Measurements from ENCODE around the gene PATZ1.
A peak's percentile ranks its signal among the peaks of the same experiment; 100 is the strongest.
"Not testable (repeated sequence)": the region's sequence is repeated elsewhere in the genome, so short reads cannot be mapped to it uniquely, and the experiment has no call there.

PATZ1 gene

GRCh38 chr22:31348766-31349165, 2.6 kb upstream of the PATZ1 start:
- Histone ChIP-seq H3K36me3 (ENCODE audit: insufficient read depth, low read length) (peaks cover 10% of the 10 kb centered on the region), H3K4me3 (ENCODE audit: low read length) (no peak overlapping the region), H3K4me1 (ENCODE audit: insufficient read depth, low read length) (peaks cover 26% of the 10 kb centered on the region), H3K9me3 (ENCODE audit: low read length) (no peaks in the 10 kb centered on the region), H2AFZ (ENCODE audit: low read depth, low read length) (no peak overlapping the region), H3K27me3 (ENCODE audit: insufficient read depth, low read length) (no peaks in the 10 kb centered on the region)

DNA sequence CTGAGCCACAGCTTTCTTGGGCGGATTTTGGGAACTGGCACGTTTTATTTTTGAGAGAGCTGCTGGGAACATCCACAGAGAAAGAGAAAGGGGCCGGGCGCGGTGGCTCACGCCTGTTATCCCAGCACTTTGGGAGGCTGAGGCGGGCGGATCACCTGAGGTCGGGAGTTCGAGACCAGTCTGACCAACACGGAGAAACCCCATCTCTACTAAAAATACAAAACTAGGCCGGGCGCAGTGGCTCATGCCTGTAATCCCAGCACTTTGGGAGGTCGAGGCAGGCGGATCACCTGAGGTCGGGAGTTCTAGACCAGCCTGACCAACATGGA, 1.8 kb upstream of the PATZ1 start:
- not testable (repeated sequence) for H3K9me3 ChIP-seq (ENCODE audit: low read length); H3K27me3 ChIP-seq (ENCODE audit: insufficient read depth, low read length); H2AFZ ChIP-seq (ENCODE audit: low read depth, low read length)
- Histone ChIP-seq H3K4me3 (ENCODE audit: low read length) (peak overlapping the region; percentile 56), H3K4me1 (ENCODE audit: insufficient read depth, low read length) (peaks cover 34% of the 10 kb centered on the region), H3K36me3 (ENCODE audit: insufficient read depth, low read length) (peaks cover 10% of the 10 kb centered on the region)

DNA sequence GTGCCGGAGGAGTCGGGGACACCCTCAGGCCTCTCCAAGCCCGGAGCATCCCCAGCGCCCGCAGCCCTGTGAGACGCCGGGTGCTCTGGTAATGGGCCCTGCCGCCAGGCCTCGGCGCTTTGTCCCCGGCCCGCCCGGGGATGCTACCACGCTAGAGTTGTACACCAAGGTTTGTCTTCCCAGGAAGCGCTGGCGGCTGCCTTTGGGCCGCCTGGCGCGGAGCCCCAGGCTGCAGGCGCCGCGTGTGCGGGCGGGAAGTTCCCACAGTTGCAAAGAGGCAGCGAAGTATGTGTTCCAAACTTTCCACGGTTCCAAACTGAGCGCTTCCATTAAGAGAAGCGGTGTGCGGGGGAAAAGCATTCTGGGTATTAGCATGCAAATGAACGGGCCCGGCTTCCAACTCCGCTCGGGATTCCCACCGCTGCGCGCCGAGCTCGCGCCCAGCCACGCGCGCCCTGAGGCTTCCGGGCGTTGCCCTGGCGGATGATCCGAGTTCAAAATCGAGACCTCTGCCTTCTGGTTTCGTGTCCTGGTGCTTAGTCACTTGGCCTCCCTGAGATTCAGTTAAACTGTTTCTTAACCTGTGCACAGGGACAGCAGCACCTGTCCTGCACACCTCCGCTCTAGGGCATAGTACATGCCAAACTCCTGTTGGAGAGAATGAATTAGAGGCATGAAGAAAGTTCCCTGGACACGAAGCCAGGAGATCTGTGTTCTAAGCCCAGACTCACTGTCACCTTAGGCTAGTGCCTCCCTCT, 1.3 kb upstream of the PATZ1 start:
- Histone ChIP-seq H3K4me1 (ENCODE audit: insufficient read depth, low read length) (peaks cover 40% of the 10 kb centered on the region), H3K27me3 (ENCODE audit: insufficient read depth, low read length) (no peaks in the 10 kb centered on the region), H3K4me3 (ENCODE audit: low read length) (peak overlapping the region; percentile 56), H3K9me3 (ENCODE audit: low read length) (no peaks in the 10 kb centered on the region), H3K36me3 (ENCODE audit: insufficient read depth, low read length) (peaks cover 13% of the 10 kb centered on the region), H2AFZ (ENCODE audit: low read depth, low read length) (no peak overlapping the region)

DNA sequence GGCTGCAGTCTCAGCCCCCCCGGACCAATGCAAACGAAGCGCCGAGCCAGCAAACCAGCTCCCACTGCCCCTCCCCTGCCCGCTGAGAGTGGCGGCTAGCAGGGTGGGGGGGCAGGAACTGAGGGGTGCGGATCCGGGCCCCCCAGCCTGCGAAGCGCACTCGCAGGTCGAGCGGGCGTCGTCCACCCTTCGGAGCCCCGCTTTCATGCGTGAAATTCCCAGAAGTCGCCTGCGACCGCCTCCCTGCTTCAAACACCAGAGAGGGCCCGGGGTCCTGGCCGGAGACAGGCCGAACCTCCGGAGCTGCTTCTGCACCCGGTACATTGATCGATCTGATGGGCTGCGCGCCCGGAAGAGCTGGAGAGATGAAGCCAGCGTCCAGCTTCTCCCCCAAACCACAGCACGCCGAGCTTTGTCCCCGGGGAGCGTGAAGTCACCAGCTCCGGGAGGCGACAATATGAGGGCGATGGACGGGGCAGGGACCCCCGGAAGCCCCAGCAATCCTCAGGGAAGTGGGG, 646 bp upstream of the PATZ1 start:
- H3K27me3 ChIP-seq (ENCODE audit: insufficient read depth, low read length), result no peaks in the 10 kb centered on the region
- peaks cover 19% of the 10 kb centered on the region for H3K36me3 ChIP-seq (ENCODE audit: insufficient read depth, low read length)
- no peaks in the 10 kb centered on the region for H3K9me3 ChIP-seq (ENCODE audit: low read length)
- H2AFZ ChIP-seq (ENCODE audit: low read depth, low read length), result no peak overlapping the region
- peaks cover 46% of the 10 kb centered on the region for H3K4me1 ChIP-seq (ENCODE audit: insufficient read depth, low read length)
- H3K4me3 ChIP-seq (ENCODE audit: low read length), result peak overlapping the region; percentile 56

GRCh38 chr22:31345331-31346254, 553 bp downstream of the PATZ1 start:
- H3K27me3 ChIP-seq (ENCODE audit: insufficient read depth, low read length), result no peaks in the 10 kb centered on the region
- peaks cover 31% of the 10 kb centered on the region for H3K36me3 ChIP-seq (ENCODE audit: insufficient read depth, low read length)
- peaks cover 52% of the 10 kb centered on the region for H3K4me1 ChIP-seq (ENCODE audit: insufficient read depth, low read length)
- H3K9me3 ChIP-seq (ENCODE audit: low read length), result no peaks in the 10 kb centered on the region
- no peak overlapping the region for H2AFZ ChIP-seq (ENCODE audit: low read depth, low read length)
- peak overlapping the region; percentile 65 for H3K4me3 ChIP-seq (ENCODE audit: low read length)

DNA sequence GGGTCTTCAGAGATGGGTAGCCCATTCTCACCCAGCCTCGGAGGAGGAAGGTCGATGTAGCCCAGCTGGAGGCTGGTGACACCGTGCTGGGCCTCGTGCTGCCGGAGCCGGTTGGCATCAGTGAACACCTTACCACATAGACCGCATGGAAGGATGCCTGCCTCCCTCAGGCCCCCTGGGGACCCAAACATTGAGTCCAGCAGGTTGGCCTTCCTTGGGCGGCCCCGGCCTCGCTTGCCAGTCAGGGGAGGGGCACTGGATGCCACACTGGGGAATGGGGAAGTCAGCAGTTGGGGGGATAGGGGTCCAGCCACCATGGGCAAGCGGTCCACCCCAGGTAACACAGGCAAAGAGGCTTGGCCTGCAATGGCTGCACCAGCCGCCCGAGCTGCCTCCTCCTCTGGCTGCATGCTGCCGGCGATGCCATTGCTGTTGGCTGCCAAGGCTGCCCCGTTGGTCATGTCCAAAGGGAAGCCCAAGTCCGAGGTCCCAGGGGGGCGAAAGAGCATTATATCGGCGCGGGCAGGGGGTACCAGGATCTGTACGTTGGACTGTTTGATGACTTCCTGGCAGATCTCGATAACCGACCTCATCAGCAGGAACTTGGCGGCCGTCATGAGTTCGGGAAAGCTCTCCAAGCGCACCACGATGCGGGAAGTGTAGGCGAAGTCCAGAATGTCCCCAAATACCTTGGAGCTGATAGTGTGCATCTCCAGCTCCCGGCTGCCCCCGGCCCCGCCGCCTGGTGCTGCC, 1.4 kb downstream of the PATZ1 start:
- Histone ChIP-seq H3K9me3 (ENCODE audit: low read length) (no peaks in the 10 kb centered on the region), H3K36me3 (ENCODE audit: insufficient read depth, low read length) (peaks cover 39% of the 10 kb centered on the region), H3K4me1 (ENCODE audit: insufficient read depth, low read length) (peaks cover 47% of the 10 kb centered on the region), H2AFZ (ENCODE audit: low read depth, low read length) (no peak overlapping the region), H3K4me3 (ENCODE audit: low read length) (peak overlapping the region; percentile 65), H3K27me3 (ENCODE audit: insufficient read depth, low read length) (no peaks in the 10 kb centered on the region)

- Histone ChIP-seq H2AFZ (ENCODE audit: low read depth, low read length) (no peak overlapping the region), H3K36me3 (ENCODE audit: insufficient read depth, low read length) (peaks cover 45% of the 10 kb centered on the region), H3K4me1 (ENCODE audit: insufficient read depth, low read length) (peaks cover 47% of the 10 kb centered on the region), H3K9me3 (ENCODE audit: low read length) (no peaks in the 10 kb centered on the region), H3K27me3 (ENCODE audit: insufficient read depth, low read length) (no peaks in the 10 kb centered on the region), H3K4me3 (ENCODE audit: low read length) (peak overlapping the region; percentile 65)
These were observed 1.9 kb downstream of the PATZ1 start for GRCh38 chr22:31344256-31344577.

- H3K4me3 ChIP-seq (ENCODE audit: low read length), result peak overlapping the region; percentile 65
These were observed 2.6 kb downstream of the PATZ1 start for GRCh38 chr22:31343235-31344191.

GRCh38 chr22:31342389-31343140, 3.6 kb downstream of the PATZ1 start:
- Histone ChIP-seq H2AFZ (ENCODE audit: low read depth, low read length) (no peak overlapping the region), H3K27me3 (ENCODE audit: insufficient read depth, low read length) (no peaks in the 10 kb centered on the region), H3K9me3 (ENCODE audit: low read length) (no peaks in the 10 kb centered on the region), H3K36me3 (ENCODE audit: insufficient read depth, low read length) (peaks cover 61% of the 10 kb centered on the region), H3K4me3 (ENCODE audit: low read length) (peak overlapping the region; percentile 65), H3K4me1 (ENCODE audit: insufficient read depth, low read length) (peaks cover 45% of the 10 kb centered on the region)

More at GRCh38 chr22:31343235-31344191, 2.6 kb downstream of the PATZ1 start:
- H2AFZ ChIP-seq (ENCODE audit: low read depth, low read length), result no peak overlapping the region
- H3K27me3 ChIP-seq (ENCODE audit: insufficient read depth, low read length), result no peaks in the 10 kb centered on the region
- peaks cover 51% of the 10 kb centered on the region for H3K36me3 ChIP-seq (ENCODE audit: insufficient read depth, low read length)
- no peaks in the 10 kb centered on the region for H3K9me3 ChIP-seq (ENCODE audit: low read length)
- H3K4me1 ChIP-seq (ENCODE audit: insufficient read depth, low read length), result peaks cover 47% of the 10 kb centered on the region

DNA sequence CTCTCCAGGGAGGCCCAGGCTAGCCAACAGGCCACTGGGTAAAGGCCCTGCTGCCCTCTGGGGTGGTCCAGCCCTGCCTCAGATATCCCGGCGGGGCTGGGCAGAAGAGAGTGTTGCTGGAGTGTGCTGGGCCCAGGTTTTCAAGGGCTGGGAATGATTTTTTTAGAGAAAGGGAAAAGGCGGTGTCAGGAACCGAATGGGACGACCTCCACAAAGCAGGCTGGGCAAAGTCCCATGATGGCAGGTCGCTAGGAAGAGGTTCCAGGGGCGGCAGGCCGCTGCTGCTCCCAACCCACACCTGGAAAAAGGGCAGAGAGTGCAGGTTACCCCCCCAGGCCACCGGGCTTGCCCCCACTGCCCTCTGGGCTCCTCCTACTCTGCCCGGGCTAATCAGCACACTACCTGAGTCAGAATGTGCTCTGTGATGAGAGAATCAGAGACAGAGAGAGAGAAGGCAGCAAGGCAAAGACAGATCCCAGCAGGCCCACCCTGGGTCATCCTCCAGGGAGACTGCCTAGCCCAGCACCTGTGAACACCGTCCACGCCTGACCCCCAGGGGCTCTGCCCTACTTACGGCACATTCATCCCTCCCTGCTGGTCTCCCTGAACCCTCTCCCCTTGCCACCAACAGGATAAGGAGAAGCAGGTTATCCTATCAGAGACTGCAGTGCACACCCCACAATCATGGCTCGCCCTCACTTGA, 4.6 kb downstream of the PATZ1 start:
- Histone ChIP-seq H3K36me3 (ENCODE audit: insufficient read depth, low read length) (peaks cover 67% of the 10 kb centered on the region), H2AFZ (ENCODE audit: low read depth, low read length) (no peak overlapping the region), H3K27me3 (ENCODE audit: insufficient read depth, low read length) (no peaks in the 10 kb centered on the region), H3K4me1 (ENCODE audit: insufficient read depth, low read length) (peaks cover 42% of the 10 kb centered on the region), H3K9me3 (ENCODE audit: low read length) (no peaks in the 10 kb centered on the region), H3K4me3 (ENCODE audit: low read length) (no peak overlapping the region)

GRCh38 chr22:31340765-31341247, 5.3 kb downstream of the PATZ1 start:
- no peak overlapping the region for H3K4me3 ChIP-seq (ENCODE audit: low read length)
- no peaks in the 10 kb centered on the region for H3K27me3 ChIP-seq (ENCODE audit: insufficient read depth, low read length)
- H3K9me3 ChIP-seq (ENCODE audit: low read length), result no peaks in the 10 kb centered on the region
- H3K4me1 ChIP-seq (ENCODE audit: insufficient read depth, low read length), result peaks cover 42% of the 10 kb centered on the region
- H3K36me3 ChIP-seq (ENCODE audit: insufficient read depth, low read length), result peaks cover 71% of the 10 kb centered on the region
- H2AFZ ChIP-seq (ENCODE audit: low read depth, low read length), result no peak overlapping the region
